Measurements from ENCODE around the gene NLK. TPM values are rescaled to one million over a fixed set of nuclear protein-coding genes. Genes with fewer than 3 reads are reported as not detected.

Gene NLK
- total RNA-seq, 2 experiments from 2014 or later, result 18.1 to 27.8 TPM

- Histone ChIP-seq H3K79me2 (ENCODE audit: insufficient read depth, low read depth, low read length) (no peaks in the 10 kb centered on the region; the same call in 1 of the 2 replicates), H3K4me3 (ENCODE audit: low read depth, low read length, poor library complexity, severe bottlenecking) (no peak overlapping the region), H3K27ac (ENCODE audit: low read depth, low read length, poor library complexity, severe bottlenecking) (no peak overlapping the region), H3K4me1 (ENCODE audit: insufficient read depth, low read length, poor library complexity, severe bottlenecking) (no peaks in the 10 kb centered on the region), H3K4me2 (ENCODE audit: low read length) (no peak overlapping the region), H3K9me3 (ENCODE audit: low read length) (no peaks in the 10 kb centered on the region), H4K20me1 (ENCODE audit: insufficient read depth, low read length) (no peaks in the 10 kb centered on the region), H2AFZ (ENCODE audit: low read length) (no peak overlapping the region), H3K36me3 (ENCODE audit: insufficient read depth, low read length) (no peaks in the 10 kb centered on the region), H3K9me2 (ENCODE audit: insufficient read depth, low read length) (no peaks in the 10 kb centered on the region)
- CTCF ChIA-PET (ENCODE audit: unreplicated experiment), result no interaction called here
- TF ChIP-seq CTCF (conservative IDR thresholded peaks at IDR 0.05; ENCODE audit: low read length), result no peak
- POLR2A ChIA-PET, result no interaction called here
- no TSS peak for BruUV-seq (replicated peaks)
- intact Hi-C loops (cut with micrococcal nuclease; ENCODE audit: unreplicated experiment), result loop anchor here (5.0 kb wide), 1 partner anchor 45 kb away; no protein-coding TSS in a partner anchor
- DNase-seq (ENCODE audit: low spot score), result no peak
Observed at GRCh38 chr17:28117304-28117703, 74.8 kb downstream of the NLK start.

GRCh38 chr17:28118362-28118761 is 75.9 kb downstream of the NLK start:
- CTCF ChIA-PET (ENCODE audit: unreplicated experiment), result no interaction called here

GRCh38 chr17:28119046-28119445 is 76.6 kb downstream of the NLK start:
- H3K4me1 ChIP-seq (ENCODE audit: insufficient read depth, low read length, poor library complexity, severe bottlenecking), result no peaks in the 10 kb centered on the region
- H3K36me3 ChIP-seq (ENCODE audit: insufficient read depth, low read length), result no peaks in the 10 kb centered on the region
- H3K4me3 ChIP-seq (ENCODE audit: low read depth, low read length, poor library complexity, severe bottlenecking), result no peak overlapping the region
- no peaks in the 10 kb centered on the region for H3K9me3 ChIP-seq (ENCODE audit: low read length)
- no peak for TF ChIP-seq CTCF (conservative IDR thresholded peaks at IDR 0.05; ENCODE audit: low read length)
- DNase-seq (ENCODE audit: low spot score), result no peak
- H3K4me2 ChIP-seq (ENCODE audit: low read length), result no peak overlapping the region
- BruUV-seq (replicated peaks), result no TSS peak
- H4K20me1 ChIP-seq (ENCODE audit: insufficient read depth, low read length), result no peaks in the 10 kb centered on the region; the same call in 1 of the 2 replicates
- no peak overlapping the region for H2AFZ ChIP-seq (ENCODE audit: low read length)
- no peaks in the 10 kb centered on the region; the same call in 1 of the 2 replicates for H3K79me2 ChIP-seq (ENCODE audit: insufficient read depth, low read depth, low read length)
- CTCF ChIA-PET (ENCODE audit: unreplicated experiment), result no interaction called here
- H3K27ac ChIP-seq (ENCODE audit: low read depth, low read length, poor library complexity, severe bottlenecking), result no peak overlapping the region
- intact Hi-C loops (cut with micrococcal nuclease; ENCODE audit: unreplicated experiment), result loop anchor here (5.0 kb wide), 1 partner anchor 47 kb away; no protein-coding TSS in a partner anchor
- POLR2A ChIA-PET, result no interaction called here
- H3K9me2 ChIP-seq (ENCODE audit: insufficient read depth, low read length), result no peaks in the 10 kb centered on the region

More at GRCh38 chr17:28118362-28118761, 75.9 kb downstream of the NLK start:
- H3K9me2 ChIP-seq (ENCODE audit: insufficient read depth, low read length), result no peaks in the 10 kb centered on the region
- no peak for DNase-seq (ENCODE audit: low spot score)
- no peak overlapping the region for H2AFZ ChIP-seq (ENCODE audit: low read length)
- intact Hi-C loops (cut with micrococcal nuclease; ENCODE audit: unreplicated experiment), result loop anchor here (5.0 kb wide), 1 partner anchor 46 kb away; no protein-coding TSS in a partner anchor
- no peaks in the 10 kb centered on the region for H3K9me3 ChIP-seq (ENCODE audit: low read length)
- H3K36me3 ChIP-seq (ENCODE audit: insufficient read depth, low read length), result no peaks in the 10 kb centered on the region
- TF ChIP-seq EZH2phosphoT487 (IDR thresholded peaks at IDR 0.05; ENCODE audit: borderline replicate concordance, low read depth, low read length) (no peak), CTCF (conservative IDR thresholded peaks at IDR 0.05; ENCODE audit: low read length) (no peak)
- no peaks in the 10 kb centered on the region for H3K4me1 ChIP-seq (ENCODE audit: insufficient read depth, low read length, poor library complexity, severe bottlenecking)
- no peak overlapping the region for H3K27ac ChIP-seq (ENCODE audit: low read depth, low read length, poor library complexity, severe bottlenecking)
- H3K79me2 ChIP-seq (ENCODE audit: insufficient read depth, low read depth, low read length), result no peaks in the 10 kb centered on the region; the same call in 1 of the 2 replicates
- no peaks in the 10 kb centered on the region for H4K20me1 ChIP-seq (ENCODE audit: insufficient read depth, low read length)
- POLR2A ChIA-PET, result no interaction called here
- no peak overlapping the region for H3K4me3 ChIP-seq (ENCODE audit: low read depth, low read length, poor library complexity, severe bottlenecking)
- BruUV-seq (replicated peaks), result no TSS peak
- no peak overlapping the region for H3K4me2 ChIP-seq (ENCODE audit: low read length)

Measured in OCI-LY7 (cell line).